ENCODE data around the gene TDP1. TPM values are rescaled to one million over a fixed set of nuclear protein-coding genes. Genes with fewer than 3 reads are reported as not detected.

The TDP1 gene
- total RNA-seq, 1 donor from 2014 or later: 64.9 TPM

DNA sequence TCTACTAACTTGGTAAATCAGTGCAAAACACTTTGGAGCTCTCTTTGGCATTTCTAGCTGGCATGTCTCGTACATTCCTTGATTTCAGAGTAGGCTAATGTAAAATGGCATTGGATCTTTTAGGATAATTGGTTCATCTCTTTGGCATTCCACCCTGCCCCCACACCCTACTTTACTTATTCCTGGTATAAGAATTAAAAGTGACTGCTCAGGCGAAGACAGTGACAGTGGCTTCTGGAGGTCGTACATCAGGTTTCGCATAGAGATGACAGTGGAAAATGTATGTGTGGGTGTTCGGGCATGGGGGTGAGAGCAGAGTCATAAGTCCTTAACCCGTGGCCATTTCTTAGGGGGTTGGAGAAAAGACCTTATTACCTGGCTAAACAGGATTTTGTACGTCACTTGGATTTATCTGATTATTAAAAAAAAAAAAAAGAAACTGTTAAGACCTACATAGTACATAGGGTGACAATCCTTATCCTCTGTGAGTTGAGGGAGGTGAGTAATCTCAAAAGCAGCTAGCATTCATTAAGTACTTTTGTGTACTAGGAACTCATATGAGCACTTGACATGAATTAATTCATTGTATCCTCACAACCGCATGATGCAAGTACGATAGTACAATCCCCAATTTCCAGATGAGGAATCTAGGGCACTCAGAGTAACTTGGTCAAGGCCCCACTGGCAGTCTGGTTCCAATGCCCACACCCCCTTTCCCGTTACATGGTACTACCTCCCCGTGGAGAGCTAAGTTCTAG is 83.7 kb downstream of the TDP1 start:
- intact Hi-C loops (cut with micrococcal nuclease): no loop called here

DNA sequence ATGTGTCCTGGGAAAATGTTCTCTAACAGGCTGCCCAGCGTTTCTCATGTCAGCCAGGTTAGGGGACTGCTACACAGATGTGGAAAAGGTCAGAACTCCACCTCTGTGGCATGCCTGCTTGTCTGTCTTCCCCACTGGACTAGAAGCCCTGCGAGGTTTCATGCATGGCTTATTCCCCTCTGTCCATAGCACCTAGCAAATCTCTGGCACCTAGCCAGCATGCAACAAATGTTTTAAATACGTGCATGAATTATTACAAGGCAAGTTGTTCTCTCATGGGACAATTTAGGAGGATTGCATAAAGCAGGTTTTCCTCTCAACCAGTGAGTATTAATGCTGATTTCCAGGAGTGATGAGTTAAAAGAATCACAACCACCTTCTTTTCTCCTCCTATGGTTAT is 84.7 kb downstream of the TDP1 start:
- intact Hi-C loops (cut with micrococcal nuclease): no loop called here

DNA sequence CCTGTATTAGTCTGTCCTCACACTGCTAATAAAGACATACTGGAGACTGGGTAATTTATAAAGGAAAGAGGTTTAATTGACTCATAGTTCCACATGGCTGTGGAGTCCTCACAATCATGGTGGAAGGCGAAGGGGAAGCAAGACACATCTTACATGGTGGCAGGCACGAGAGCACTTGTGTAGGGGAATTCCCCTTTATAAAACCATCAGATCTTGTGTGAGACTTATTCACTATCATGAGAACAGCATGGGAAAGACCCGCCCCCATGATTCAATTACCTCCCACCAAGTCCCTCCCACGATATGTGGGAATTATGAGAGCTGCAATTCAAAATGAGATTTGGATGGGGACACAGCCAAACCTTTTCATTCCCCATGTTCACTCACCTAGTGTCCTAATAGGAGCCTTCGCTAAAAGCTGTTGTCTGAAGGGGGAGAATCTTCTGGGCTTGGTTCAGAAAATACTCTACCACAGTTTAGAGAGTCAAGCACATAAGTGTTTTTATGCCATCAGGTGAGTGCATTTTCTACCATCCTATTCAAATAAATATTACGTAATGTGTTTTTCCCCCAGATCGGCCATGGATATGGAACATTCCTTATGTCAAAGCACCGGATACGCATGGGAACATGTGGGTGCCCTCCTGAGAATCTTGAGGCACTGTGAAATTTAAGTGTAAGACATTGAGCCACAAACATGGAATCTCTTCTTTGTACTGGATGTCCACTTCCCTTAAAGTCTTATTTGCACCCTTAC is 86.9 kb downstream of the TDP1 start:
- intact Hi-C loops (cut with micrococcal nuclease): no loop called here

DNA sequence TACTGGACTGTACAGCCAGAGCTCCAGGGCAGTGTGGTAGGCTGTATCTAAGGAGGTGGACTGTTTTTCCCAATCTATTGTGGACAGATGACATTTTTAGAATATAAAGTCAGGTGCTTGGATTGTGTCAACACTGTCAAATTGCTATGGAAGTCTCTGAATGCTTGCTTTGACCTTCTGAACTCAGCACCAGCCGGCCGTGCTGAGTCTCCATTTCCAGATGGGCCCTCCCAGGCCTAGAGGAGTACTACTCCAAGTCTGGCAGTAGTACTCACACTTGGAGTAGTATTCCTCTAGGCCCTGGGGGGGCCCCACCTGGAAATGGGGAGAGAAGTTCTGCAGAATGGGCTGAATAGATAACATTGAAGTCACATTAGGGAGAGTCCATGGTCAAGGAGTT is 89.9 kb downstream of the TDP1 start:
- intact Hi-C loops (cut with micrococcal nuclease): no loop called here

DNA sequence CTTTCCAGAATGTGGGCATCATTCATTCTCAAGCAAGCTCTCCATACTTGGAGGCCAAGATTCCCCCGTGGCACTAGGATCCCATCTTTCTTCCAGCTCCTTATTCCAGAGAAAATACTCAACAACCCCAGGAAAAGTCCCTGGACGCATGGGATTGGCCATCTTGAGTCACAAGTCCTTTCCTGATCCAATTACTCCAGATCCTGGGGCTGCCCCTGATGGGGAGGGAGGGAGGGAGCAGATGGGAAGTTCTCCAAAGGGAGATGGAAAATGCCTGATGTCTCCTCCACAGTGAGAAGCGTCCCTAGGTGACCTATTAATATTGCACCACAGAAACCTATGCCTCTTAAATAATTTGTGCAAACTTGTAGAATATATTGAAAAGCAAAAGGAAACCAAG is 93.7 kb downstream of the TDP1 start:
- intact Hi-C loops (cut with micrococcal nuclease): no loop called here

DNA sequence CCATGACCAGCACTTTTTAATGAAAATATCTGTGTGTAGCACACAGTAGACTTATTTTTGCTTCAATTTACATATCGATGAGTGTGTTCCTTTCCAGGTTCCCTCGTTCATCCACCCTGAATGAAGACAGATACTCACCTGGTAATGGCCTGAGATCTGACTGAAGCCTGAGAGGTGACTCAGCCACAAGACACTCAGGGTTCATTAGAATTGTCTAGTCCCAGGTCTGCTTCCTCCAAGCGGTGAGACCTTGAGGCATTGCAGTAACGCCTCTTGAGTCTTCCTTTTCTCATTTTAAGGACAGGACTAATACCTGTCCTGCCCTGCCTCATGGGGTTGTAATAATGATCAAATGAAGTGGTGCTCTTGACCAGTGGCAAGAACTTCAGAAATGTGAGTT is 94.5 kb downstream of the TDP1 start:
- intact Hi-C loops (cut with micrococcal nuclease): no loop called here

DNA sequence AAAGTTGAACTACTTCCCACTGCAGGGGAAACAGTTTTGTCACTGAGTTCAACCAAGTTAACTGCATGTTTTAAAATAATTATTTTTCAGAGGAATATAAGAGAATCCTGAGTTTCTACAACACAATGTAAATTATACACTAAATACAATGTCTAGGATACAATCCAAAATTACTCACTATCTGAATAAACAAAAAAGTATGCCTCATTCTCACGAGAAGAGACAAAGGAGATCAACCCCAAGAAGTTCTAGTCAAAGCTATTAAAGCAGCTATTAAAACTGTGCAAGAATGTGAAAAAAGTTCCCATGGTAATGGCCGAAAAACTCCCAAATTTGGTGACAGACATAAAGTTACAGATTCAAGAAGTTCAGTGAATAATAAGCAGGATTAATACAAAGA is 97.3 kb downstream of the TDP1 start:
- intact Hi-C loops (cut with micrococcal nuclease): no loop called here

DNA sequence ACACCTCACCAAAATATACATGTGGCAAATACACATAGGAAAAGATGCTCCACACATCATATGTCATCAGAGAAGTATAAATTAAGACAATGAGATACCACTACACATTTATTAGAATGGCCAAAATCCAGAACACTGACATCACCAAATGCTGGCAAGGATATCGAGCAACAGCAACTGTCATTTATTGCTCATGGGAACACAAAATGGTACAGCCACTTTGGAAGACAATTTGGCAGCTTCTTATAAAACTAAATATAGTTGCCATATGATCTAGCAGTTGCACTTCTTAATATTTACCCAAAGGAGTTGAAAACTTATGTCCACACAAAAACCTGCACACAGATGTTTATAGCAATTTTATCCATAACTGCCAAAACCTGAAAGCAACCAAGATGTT is 99.1 kb downstream of the TDP1 start:
- intact Hi-C loops (cut with micrococcal nuclease): no loop called here

DNA sequence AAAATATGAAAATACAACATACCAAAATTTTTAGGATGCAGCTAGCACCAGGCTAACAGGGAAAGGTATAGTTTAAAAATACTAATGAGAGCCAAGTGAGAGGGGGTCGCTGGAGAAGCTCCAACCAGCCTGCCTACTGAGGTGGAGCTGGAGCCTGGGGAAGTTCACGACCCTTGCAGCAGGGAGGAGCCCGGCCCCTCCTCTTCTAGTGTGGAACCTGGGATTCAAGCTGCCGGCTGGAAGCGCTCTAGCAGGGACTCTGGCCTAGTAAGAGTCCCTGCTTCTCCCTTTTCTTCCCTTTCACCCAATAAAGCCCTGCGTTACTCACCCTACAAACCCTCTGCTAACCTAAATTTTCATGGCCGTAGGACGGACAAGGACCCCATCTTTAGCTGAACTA is 101.1 kb downstream of the TDP1 start:
- intact Hi-C loops (cut with micrococcal nuclease): no loop called here

DNA sequence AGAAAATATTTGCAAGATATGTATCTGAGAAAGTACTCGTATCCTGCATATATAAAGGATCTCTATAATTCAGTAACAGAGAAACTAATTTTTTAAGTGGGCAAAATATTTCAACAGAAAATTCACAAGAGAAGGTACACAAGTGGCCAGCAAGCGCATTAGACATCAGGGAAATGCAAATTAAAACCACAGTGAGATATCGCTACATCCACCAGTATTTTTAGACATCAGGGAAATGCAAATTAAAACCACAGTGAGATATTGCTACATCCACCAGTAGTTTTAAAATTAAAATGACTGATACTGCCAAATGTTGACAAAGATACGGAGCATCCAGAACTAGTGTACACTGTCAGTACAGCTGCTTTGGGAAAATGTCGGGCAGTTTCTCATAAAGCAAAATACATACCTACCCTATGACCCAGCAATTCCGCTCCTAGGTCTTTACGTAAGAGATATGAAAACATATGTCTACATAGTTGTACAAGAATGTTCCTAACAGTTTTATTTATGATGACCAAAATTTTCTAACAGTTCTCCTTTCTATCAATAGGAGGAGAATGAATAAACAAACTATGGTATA is 103.2 kb downstream of the TDP1 start:
- intact Hi-C loops (cut with micrococcal nuclease): no loop called here

DNA sequence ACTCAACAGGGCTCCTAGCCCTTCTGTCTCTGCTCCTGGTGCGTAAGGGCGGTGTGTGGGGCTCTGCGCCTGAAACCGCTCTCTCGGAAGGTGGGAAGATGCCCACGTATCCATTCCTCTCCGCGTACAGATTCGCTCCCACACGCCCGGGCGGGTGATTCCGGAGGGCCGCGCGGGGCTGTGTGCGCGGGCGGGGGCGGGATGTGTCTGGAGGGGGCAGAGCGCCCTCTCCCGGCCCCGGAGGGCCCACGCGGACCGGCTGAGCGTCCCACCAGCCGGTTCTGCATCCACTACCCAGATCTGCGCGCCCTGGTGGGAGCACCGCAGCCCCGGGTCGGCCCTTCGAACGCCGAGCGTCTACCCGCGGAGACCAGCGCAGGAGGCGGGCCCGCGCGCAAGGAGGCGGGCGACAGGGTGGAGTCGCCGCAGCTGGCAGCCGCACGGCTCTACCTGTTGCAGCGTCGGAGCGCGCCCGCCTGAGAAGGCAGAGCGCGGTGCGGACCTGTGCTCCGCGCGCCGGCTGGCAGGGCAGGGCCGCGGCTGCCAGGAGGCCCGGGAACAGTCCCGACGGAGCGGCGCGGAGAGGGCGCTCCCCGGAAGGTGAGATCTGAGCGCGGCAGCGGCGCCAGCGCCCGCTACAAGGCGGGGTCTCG is 104.7 kb downstream of the TDP1 start:
- intact Hi-C loops (cut with micrococcal nuclease): loop anchor here (1.0 to 10.0 kb wide), 4 partner anchors 88 to 337 kb away; partner anchors contain the start of gene CALM1

DNA sequence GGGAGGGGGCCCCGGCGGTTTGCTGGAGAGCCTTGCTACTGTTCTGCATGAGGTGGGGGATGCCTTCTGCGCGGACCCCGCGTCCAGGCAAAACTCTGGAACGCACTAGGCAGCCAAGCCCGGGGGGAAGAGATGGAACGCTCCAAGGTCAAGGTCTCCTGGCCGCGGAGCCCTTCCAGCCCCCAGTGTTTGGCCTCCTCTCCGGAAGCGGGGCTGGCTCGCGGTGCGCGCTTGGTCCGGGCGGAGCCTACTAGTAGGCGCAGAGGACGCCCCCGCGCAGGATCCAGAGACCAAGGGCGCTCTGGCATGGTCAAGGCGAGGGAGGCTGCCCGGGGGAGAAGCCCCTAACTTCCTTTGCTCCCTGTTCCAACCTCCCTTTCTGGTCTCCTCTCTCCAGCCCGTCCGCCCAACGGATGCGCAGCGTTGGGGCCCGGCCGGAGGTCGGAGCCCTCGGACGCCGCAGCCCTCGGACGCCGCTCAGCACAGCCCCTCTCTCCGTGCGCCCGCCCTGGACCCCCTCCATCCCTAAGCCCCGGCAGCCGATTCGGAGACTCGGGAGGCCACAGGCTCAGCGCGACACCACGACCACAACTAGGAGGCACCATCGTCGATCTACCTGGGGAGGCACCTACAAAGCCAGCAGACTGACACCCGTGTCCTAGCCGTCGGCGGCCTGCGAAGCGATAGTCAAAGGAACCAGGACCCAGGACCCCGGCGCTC is 105.4 kb downstream of the TDP1 start:
- intact Hi-C loops (cut with micrococcal nuclease): loop anchor here (1.0 to 10.0 kb wide), 4 partner anchors 89 to 336 kb away; partner anchors contain the start of gene CALM1

DNA sequence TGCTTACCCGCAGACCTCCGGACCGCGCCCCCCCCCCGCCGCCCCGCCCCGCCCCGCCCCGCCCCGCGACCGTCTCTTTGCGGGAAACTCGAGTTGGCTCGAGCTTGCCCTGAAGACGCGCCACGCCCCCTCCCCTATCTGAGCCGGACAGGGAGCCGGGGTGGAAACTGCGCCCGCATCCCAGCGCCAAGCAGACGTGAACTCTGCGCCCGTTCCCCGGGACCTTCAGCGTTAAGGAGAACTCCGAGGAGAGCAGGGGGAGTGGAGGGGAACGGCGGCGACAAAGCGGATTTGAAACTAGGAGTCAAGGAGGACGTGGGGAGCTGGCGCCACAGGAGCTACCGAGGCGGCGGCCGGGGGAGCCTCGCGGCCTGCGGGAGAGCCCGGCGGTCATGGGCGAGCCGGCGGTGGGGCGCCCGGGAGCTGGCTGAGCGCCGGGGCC is 106.0 kb downstream of the TDP1 start, which contains the start of gene KCNK13:
KCNK13 (plus strand) TSS at position 310 of the 442 bp plus-strand sequence. CDS start 212 bp downstream, outside the sequence.
- intact Hi-C loops (cut with micrococcal nuclease): loop anchor here (5.0 to 10.0 kb wide), 3 partner anchors 89 to 336 kb away; partner anchors contain the start of gene CALM1

DNA sequence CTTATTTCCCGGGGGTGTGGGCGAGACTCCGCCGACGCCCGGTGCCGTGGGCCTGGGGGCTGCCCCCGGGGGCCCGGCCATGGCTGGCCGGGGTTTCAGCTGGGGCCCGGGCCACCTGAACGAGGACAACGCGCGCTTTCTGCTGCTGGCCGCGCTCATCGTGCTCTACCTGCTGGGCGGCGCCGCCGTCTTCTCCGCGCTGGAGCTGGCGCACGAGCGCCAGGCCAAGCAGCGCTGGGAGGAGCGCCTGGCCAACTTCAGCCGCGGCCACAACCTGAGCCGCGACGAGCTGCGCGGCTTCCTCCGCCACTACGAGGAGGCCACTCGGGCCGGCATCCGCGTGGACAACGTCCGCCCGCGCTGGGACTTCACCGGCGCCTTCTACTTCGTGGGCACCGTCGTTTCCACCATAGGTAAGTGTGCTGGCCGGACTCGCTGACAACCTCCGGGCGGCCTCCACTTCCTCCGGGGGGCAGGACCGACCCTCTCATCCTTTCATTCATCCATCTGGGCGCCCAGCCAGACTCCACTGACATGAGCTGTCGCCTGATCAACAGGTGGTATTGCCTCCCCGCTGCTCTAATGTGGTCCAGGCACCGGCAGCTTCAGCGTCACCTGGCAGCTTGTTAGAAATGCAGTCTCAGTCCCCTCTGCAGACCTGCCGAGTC is 106.5 kb downstream of the TDP1 start:
- intact Hi-C loops (cut with micrococcal nuclease): loop anchor here (5.0 to 10.0 kb wide), 3 partner anchors 90 to 335 kb away; partner anchors contain the start of gene CALM1

DNA sequence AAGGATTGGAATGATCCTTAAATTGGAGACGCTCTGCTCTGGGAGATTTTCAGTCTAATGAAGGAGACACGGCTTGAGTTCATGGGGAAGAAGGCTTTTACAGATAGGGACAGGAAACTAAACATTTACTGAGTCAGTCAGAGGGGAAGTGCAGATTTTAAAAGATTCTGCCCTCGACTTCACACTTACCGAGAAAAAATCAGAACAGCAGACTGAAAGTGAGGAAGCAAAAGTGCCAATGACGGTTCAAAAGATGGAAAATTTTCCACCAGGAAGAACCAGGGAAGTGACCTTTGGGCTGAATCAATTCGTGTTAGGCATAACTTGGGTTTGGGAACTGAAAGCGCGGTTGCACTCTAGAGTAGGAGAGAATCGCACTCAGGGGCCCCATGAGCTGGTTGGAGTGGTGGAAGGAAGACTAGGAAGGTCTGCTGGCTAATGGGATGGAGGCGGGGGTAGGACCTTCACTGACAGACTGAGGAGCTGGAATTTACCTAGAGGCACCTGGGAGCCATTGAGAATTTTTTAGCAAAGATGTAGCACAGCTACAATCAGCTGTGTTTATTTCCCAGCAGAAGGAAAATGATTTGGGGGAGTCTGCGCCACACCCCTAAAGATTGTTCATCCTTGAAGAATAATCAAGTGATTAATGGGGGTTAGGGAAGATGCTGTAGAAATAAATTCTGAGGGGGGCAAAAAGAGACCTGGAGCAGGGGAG is 107.3 kb downstream of the TDP1 start:
- intact Hi-C loops (cut with micrococcal nuclease): loop anchor here (5.0 to 10.0 kb wide), 3 partner anchors 91 to 334 kb away; partner anchors contain the start of gene CALM1

DNA sequence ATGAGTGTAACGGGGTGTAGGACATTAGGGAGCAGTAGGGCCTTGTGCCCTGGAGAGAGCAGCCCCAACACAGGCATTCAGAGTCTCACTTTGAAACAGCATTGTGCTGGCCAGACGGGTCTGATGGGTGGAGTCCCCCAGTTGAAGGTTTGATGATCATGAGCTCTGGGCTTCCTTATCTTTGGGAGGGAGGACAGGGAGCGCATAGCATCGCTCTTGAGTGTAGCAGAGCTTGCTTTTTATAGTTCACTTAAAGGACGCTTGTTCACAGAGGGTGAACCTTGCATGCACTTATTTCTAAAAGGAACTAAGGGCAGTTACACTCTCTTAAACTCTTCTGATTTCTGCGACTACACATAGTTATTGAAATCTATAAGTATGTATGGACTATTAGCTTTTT is 116.6 kb downstream of the TDP1 start:
- intact Hi-C loops (cut with micrococcal nuclease): no loop called here

DNA sequence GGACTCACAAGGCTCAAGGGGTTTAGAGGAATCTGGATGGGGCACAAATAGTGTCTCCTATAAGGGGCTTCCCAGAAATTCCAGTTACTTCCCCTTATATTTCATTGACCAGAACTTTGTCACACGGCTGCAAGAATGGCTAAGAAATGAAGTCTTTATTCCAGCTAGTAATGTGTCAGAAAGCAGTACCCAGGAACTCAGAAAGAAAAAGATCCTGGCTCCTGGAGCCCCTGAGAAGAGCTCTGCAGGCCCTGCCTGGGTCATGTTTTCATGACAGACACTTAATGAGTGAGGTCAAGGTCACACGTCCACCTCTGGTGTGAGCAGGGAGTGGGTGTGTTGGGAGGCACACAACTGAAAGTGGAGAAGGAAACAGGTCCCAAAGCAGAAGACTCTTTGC is 123.8 kb downstream of the TDP1 start:
- intact Hi-C loops (cut with micrococcal nuclease): no loop called here

DNA sequence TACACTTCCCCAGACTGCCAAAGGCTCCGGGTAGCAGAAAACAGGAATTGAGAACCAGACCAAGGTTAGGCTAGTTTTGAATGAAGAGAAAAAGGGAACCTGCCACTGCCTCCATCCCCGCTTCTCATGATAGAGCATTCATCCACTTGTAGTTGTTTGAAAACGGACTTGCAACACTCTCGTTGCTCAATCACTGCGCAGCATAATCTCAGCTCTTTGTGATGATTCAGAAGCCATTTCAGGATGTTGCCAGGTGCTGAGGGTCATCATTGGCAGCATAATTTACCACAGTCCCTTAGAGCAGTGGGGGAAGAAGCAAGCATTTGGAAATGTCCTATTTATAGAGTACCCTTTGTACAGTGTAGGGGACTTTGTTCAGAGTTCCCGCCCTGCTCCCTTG is 131.7 kb downstream of the TDP1 start:
- intact Hi-C loops (cut with micrococcal nuclease): no loop called here

DNA sequence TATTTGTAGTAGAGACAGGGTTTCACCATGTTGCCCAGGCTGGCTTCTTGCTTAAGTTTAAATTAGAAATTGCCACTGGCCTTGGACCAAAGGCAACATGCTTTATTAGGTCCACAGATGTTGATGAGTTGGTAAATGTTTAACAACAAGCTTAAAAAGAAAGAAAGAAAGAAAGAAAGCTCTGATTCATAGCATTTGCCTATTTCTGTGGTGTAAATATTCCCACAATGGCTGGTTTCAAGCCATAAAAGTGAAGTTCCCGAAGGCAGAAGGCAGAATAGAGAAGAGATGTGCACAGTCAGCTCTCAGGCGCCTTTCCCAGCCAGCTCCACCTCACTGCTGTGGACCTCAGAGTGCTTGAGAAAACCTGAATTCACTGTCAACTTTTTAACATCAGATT is 132.4 kb downstream of the TDP1 start:
- intact Hi-C loops (cut with micrococcal nuclease): no loop called here

Measured in T-helper 2 cell treated with Interferon-gamma antibody and Interleukin-4, amounts not matched to agents 100 ng/mL and 5 ng/mL, for 36 hours (primary cell).